K562 treated with DMSO at 1 percent for 12 hours (cell line): Measurements from ENCODE around the gene FOXJ2. TPM values are rescaled to one million over a fixed set of nuclear protein-coding genes. Genes with fewer than 3 reads are reported as not detected.

ENCODE experiments used
- total RNA-seq: library from RNA; unstranded; fragments of 300-600 nt; gene quantifications from 2 replicates; pipeline ENCODE4 v1.2.3, GENCODE V29; 2022; ENCODE audit not compliant: insufficient read depth

The FOXJ2 gene
- total RNA-seq, result 1.7 and 8.2 TPM in 2 replicates

GRCh38 chr12:8032242-8033152 lies at the start of gene FOXJ2:
Gene FOXJ2 (plus strand): TSS chr12:8032716. CDS start chr12:8039833, 7,117 bp downstream.

GRCh38 chr12:8065991-8066594 lies 33.6 kb downstream of the FOXJ2 start, which contains the start of gene C3AR1:
Gene C3AR1 (minus strand): TSS chr12:8066359. CDS start chr12:8060185, 6,174 bp downstream.

Other genes with a start within 250 kb of the FOXJ2 start
- not detected in 2 replicates for gene NANOG, start 243.3 kb upstream of the FOXJ2 start, total RNA-seq
- gene SLC2A14, start 159.8 kb upstream of the FOXJ2 start, total RNA-seq, result 0.52 TPM in 1 of 2 replicates, not detected in the other
- 48.6 and 88.3 TPM in 2 replicates for gene SLC2A3, start 96.5 kb upstream of the FOXJ2 start, total RNA-seq
- gene C3AR1, start 33.6 kb downstream of the FOXJ2 start, total RNA-seq, result 2.4 and 3.7 TPM in 2 replicates
- 11.5 and 15.4 TPM in 2 replicates for gene NECAP1, start 49.6 kb downstream of the FOXJ2 start, total RNA-seq
- not detected in 2 replicates for gene CLEC4A, start 90.9 kb downstream of the FOXJ2 start, total RNA-seq
- not detected in 2 replicates for gene ZNF705A, start 124.3 kb downstream of the FOXJ2 start, total RNA-seq
- 0.26 TPM in 1 of 2 replicates, not detected in the other for gene FAM90A1, start 194.9 kb downstream of the FOXJ2 start, total RNA-seq